ENCODE results near the gene RHBDL1.

The RHBDL1 gene

GRCh38 chr16:658679-659571 is 16.5 kb upstream of the RHBDL1 start:
- FAIRE-seq = no peak

- no peak for FAIRE-seq
Measured at GRCh38 chr16:659618-660017, 15.9 kb upstream of the RHBDL1 start.

- FAIRE-seq = no peak
Measured at GRCh38 chr16:660132-660458, 15.4 kb upstream of the RHBDL1 start.

GRCh38 chr16:660459-661183 is 14.8 kb upstream of the RHBDL1 start:
- FAIRE-seq = no peak

GRCh38 chr16:661184-661821 is 14.2 kb upstream of the RHBDL1 start:
- no peak for FAIRE-seq

GRCh38 chr16:662095-662494 is 13.4 kb upstream of the RHBDL1 start:
- no peak for FAIRE-seq

GRCh38 chr16:662597-662996 is 12.9 kb upstream of the RHBDL1 start:
- FAIRE-seq = no peak

- FAIRE-seq = no peak
Measured at GRCh38 chr16:666572-666971, 8.9 kb upstream of the RHBDL1 start.

- FAIRE-seq = no peak
Measured at GRCh38 chr16:667113-667779, 8.2 kb upstream of the RHBDL1 start.

- FAIRE-seq = no peak
Measured at GRCh38 chr16:667780-668518, 7.5 kb upstream of the RHBDL1 start, which contains the start of gene RHOT2. Gene RHOT2, plus strand, starts transcription at chr16:668132. Its CDS starts 68 bp downstream, at chr16:668200.

GRCh38 chr16:668519-669171 is 6.8 kb upstream of the RHBDL1 start:
- FAIRE-seq = no peak

- FAIRE-seq = no peak
Measured at GRCh38 chr16:669666-670065, 5.8 kb upstream of the RHBDL1 start.

- FAIRE-seq = no peak
Measured at GRCh38 chr16:670485-671352, 4.8 kb upstream of the RHBDL1 start.

GRCh38 chr16:671353-672131 is 3.9 kb upstream of the RHBDL1 start:
- no peak for FAIRE-seq

- no peak for FAIRE-seq
Measured at GRCh38 chr16:672371-672770, 3.1 kb upstream of the RHBDL1 start.

GRCh38 chr16:672851-673250 is 2.6 kb upstream of the RHBDL1 start:
- FAIRE-seq = no peak

GRCh38 chr16:673399-673991 is 2.0 kb upstream of the RHBDL1 start:
- FAIRE-seq = no peak

- no peak for FAIRE-seq
Measured at GRCh38 chr16:674214-674881, 1.1 kb upstream of the RHBDL1 start.
